GM19452 (cell line): ENCODE results near the gene TRPM8.

Experiments used
- ATAC-seq: cut with Tn5 transposase; IDR thresholded peaks from one replicate; pipeline ENCODE4 v1.9.1; 2021; ENCODE audit not compliant: unreplicated experiment

The TRPM8 gene

GRCh38 chr2:234038076-234038802, 121.1 kb downstream of the TRPM8 start:
- no peak for ATAC-seq

GRCh38 chr2:234044157-234044556, 127.0 kb downstream of the TRPM8 start:
- ATAC-seq = no peak

GRCh38 chr2:234046521-234046920, 129.3 kb downstream of the TRPM8 start:
- no peak for ATAC-seq

GRCh38 chr2:234047361-234047760, 130.2 kb downstream of the TRPM8 start:
- no peak for ATAC-seq

- no peak for ATAC-seq
Observed at GRCh38 chr2:234048049-234048448, 130.9 kb downstream of the TRPM8 start.

- ATAC-seq = no peak
Observed at GRCh38 chr2:234050455-234051135, 133.4 kb downstream of the TRPM8 start, which contains the start of gene SPP2. Gene SPP2 (plus strand): TSS chr2:234050702. CDS start chr2:234050787, 85 bp downstream.

- ATAC-seq = no peak
Observed at GRCh38 chr2:234051374-234052070, 134.3 kb downstream of the TRPM8 start.

GRCh38 chr2:234058881-234059280, 141.7 kb downstream of the TRPM8 start:
- ATAC-seq = no peak

GRCh38 chr2:234060236-234060635, 143.1 kb downstream of the TRPM8 start:
- no peak for ATAC-seq

- ATAC-seq = no peak
Observed at GRCh38 chr2:234061624-234062257, 144.6 kb downstream of the TRPM8 start.

GRCh38 chr2:234066587-234066986, 149.4 kb downstream of the TRPM8 start:
- ATAC-seq = no peak
